Measurements from ENCODE around the gene PLD2.

- TF ChIP-seq CTCF (IDR thresholded peaks at IDR 0.05) (no peak), EZH2 (IDR thresholded peaks at IDR 0.05; ENCODE audit: borderline replicate concordance, insufficient read depth, low read depth, low read length, poor library complexity, severe bottlenecking) (no peak)
These were observed 11.8 kb upstream of the PLD2 start for GRCh38 chr17:4795168-4795567.

Data from B cell (primary cell).